Skin epidermis (tissue), 12 donors: ENCODE data around the gene ASTN2.
"Not testable (repeated sequence)": the region's sequence is repeated elsewhere in the genome, so short reads cannot be mapped to it uniquely, and the experiment has no call there.

ENCODE experiments used
- H3K27ac ChIP-seq, 21 experiments: fragments of 200-600 bp; sonication (generic) in 11 of 21; one replicate each; pipeline ENCODE4 v1.5.0; 2020; ENCODE audit warnings: mild to moderate bottlenecking in 3 of 21, inconsistent platforms in 2 of 21, moderate library complexity in 2 of 21
- H3K4me3 ChIP-seq, 7 experiments: fragments of 200-600 bp; sonication (generic) in 2 of 7; one replicate each; pipeline ENCODE4 v1.5.0; 2020; ENCODE audit warnings: inconsistent platforms in 2 of 7, mild to moderate bottlenecking in 2 of 7, moderate library complexity in 1 of 7

Gene ASTN2

DNA sequence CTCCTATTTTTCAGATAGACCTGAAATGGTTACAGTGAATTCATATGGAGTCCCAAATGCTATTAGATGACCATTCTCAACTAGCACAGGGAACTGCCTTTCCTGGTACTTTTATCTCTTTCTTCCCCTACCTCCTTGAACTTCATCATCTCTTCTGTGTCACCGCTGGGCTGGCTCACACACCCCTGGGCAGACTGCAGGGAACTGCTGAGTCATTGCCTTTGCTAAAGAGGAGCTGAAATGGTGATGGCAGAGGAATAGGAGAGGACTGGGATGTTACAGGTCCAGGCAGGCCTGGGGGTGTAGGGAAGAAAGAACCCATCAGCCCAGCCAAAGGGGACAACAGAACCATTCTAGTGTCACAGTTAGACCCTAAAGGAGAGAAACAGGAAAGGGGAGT lies 322.3 kb downstream of the ASTN2 start:
- Histone ChIP-seq H3K4me3 (no peak overlapping the region), H3K27ac (no peak overlapping the region)

DNA sequence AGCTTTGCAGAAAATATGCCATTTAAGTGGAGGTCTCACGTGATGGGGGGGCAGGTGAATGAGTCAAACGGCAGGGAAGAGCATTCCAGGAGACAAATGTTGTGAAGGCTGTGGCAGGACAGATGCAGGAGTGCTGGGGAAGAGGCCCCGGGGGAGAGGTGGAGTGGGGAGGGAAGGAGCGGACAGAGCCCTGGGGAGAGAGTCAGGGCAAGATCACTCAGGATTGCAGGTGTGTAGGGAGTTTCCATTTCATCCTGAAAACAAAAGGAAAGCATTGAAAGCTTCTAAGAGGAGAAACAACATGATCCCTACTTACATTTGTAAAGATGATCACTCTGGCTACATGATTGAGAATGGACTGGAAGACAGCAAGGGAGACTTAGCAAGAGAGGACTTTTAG lies 323.3 kb downstream of the ASTN2 start:
- no peak overlapping the region for H3K27ac ChIP-seq
- no peak overlapping the region for H3K4me3 ChIP-seq

DNA sequence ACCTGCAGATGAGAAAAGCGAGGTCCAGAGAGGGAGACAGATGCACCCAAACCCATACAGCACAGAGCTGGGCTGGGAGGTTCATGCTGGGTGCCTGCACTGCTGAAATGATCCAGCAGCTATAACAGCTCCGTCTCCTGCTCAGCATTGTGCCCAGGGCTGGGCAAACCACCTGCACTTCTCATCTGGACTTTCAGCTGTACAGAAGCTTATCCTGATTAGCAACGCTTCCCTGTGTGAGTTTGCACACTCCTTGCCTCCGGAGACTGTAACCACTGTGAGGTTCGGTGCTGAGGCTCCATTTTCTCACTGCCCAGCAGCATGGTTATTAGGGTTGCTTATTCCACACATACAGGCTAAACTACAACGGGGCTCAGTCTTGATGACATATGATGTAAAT lies 326.1 kb downstream of the ASTN2 start:
- Histone ChIP-seq H3K4me3 (no peak overlapping the region), H3K27ac (no peak overlapping the region)

DNA sequence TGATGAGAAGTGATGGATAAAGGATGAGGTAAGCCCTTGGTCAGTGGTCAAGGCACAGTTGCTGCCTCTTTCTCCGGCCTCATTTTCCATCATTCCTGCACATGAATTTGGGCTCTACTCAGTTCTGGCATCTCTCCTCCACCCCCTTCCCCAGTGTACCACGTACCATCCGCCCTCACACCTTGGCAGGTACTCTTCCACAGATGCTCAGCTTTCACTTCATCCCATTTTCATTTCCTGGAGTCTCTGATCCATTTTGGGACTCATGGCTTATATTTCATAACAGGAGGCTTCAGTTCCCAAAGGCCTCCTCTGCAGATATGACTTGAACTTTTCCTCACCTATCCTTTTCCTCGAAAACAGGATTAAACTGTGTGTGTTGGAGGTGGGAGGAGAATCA lies 326.7 kb downstream of the ASTN2 start:
- Histone ChIP-seq H3K27ac (no peak overlapping the region), H3K4me3 (no peak overlapping the region)

DNA sequence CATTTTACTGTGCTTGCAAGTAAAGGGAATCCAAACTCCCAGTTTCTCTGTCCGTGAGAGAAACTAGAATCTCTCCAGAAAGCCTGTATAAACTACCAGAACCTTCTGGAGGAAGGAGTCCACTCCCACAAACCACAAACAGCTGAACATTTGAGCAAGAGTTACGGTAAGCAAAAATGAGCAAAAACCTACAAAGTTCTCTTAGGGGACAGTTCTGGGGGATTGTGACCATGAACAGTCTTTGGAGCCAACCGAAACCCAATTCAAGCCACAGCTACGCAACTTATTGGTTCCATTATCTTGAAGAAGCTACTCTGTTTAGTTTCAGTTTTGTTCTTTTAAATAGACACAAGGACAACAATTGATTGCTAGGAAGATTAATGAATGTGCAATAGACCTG lies 330.6 kb downstream of the ASTN2 start:
- Histone ChIP-seq H3K4me3 (no peak overlapping the region), H3K27ac (no peak overlapping the region)

DNA sequence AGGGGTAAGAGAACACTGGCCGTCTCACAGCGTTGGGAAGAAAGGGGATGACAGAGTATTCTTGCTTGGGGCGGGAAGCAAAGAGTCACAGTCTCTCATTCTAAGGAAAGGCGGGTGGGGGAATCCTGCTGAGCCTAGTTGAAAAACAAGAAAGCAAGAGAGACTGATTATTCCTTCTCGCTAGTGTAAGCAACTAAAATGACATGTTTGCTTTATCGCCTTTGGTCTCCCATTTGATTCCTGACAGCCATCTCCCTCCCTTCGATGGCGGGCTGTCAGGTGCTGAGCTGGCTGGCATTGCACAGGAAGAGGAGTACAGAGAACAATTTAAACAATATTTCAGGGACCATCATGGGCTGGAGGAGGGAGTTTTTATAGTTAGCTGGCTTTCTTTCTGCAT lies 331.3 kb downstream of the ASTN2 start:
- H3K27ac ChIP-seq = no peak overlapping the region
- H3K4me3 ChIP-seq = no peak overlapping the region

DNA sequence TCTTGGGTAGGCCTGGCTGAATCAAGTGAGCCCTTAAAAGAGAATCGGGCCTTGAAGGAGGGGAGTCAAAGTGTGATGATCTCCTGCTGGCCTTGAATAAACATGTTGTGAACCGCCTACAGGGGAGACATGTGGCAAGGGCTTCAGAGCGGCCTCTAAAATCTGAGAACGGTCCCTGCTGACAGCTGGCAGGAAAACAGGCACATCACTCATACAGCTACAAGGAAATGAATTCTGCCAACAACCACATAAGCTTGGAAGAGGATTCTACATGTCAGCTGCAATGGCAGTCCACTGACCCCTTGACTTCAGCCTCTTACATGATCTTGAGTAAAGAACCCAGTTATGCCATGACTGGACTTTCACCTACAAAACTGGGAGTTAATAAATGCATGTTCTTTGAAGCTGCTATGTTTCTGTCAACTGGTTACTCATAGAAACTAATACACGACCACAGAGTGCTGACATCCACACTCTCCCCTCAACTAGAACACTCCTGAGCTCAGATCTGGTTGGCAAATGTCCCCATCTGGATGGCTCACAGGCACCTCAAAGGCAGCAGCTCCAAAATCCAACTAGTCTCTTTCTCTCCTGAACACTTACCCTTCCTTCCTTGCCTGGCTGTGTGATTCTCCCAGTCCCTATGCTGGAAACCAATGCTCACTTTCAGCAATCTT lies 333.1 kb downstream of the ASTN2 start:
- Histone ChIP-seq H3K27ac (no peak overlapping the region), H3K4me3 (no peak overlapping the region)

DNA sequence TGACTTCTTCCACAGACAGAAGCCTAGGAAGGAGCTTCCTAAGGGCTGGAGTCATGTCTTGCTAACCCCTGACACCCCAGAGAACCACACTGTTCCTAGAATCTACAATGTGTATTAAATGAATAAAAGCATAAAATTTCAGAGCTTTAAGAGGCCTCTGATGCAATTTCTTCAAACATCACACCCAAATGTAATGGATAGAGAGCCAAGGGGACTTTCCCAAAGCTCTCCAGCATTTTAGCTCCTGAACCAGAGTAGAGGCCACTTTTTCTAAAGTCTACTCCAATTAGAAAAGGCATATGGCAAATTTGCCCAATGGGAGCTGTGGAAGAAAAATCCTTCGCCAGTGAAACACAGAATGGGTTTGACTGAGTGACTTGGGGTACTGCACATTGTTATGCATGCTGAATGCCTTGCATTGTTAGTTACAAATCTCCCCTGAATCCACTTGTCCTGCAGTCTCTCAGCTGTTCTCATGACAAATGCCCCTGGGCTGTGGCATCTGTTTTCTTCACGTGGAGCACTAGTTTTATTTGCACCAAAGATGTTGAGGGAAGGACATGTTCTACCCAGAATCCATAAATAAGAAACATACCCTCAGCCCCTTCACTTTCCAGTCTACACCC lies 334.0 kb downstream of the ASTN2 start:
- no peak overlapping the region for H3K27ac ChIP-seq
- no peak overlapping the region for H3K4me3 ChIP-seq

DNA sequence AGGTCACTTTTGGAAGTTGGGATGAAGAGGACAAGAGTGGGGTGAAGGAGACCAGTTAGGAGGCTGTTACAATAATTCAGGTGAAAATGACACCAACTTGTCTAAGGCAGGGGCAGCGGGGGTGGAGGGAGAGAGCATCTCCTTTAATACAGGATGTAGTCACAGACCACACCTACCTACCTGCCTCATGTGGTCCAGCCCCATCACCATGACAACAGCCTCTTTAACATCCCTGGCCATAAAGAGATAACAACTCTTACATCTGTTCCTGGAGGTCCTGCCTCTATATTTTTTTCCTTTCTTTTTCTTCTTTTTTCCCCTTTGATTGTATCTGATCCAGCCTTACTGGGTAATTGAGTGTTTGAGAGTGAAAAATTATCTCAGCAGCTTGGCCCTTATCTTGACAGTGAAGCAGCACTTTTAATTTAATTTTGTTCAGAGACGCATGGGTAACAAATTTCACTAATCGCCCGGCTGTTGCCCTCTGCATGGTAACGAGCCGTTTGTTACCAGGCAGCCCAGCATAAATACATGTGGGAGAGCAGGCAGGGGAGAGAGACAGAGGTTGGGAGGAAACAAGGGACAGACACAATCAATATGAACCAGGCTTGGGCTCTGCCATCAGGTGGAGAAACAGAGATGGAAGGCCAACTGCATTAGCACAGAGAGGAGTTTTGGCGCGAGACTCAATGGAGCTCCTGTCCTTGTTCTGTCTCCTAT lies 338.1 kb downstream of the ASTN2 start:
- Histone ChIP-seq H3K27ac (no peak overlapping the region), H3K4me3 (no peak overlapping the region)

DNA sequence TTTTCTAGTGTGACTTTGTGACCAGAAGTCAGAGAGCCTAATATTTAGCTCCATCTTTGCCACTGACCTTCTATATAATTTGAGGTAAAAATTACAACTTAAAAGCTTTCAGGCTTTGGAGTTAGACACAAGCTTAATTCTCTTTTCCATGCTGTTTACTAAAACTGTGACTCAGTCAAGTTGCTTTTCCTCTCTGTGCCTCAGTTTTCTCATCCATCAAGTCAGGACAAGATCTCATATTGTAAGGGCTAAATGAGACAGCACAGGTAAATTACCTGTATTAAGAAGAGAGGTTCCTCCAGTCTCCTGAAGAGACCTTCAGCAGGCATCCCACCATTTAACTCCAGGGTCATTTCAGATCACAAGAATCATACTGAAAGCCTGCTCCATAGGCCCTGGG lies 339.2 kb downstream of the ASTN2 start:
- no peak overlapping the region for H3K4me3 ChIP-seq
- no peak overlapping the region for H3K27ac ChIP-seq

DNA sequence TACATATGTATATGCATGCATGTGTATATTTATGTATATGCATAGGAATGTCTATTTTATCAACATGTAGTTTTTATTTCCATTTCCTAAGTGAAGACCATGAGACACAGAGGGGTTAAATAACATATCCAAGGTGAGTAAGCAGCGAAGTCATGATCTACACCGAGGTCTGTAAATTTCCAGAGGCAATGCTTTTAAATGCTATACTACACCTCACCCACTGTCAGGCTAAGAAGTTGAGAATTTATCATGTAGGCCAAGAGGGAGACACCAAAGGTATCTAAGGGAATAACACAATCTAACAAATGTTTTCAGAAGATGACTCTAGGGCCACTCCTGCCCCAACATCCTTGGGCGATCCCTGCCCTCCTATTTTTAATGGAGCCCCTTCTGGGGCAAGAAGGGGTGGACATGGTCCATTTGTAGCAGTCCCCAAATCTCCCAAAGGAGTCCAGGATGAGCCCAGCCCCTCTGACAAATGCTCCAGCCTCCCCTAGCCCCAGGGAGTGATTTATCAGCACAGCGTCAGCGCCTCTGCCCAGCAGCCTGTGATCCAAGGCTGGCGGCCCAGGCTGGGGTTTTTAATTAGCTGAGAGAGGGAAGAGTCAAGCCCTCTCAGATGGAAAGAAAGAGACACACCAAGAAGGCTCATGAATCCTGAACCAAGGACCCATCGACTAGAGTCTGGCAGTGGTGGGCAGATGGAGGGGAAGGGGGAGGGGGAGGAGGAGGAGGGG lies 339.9 kb downstream of the ASTN2 start:
- Histone ChIP-seq H3K4me3 (no peak overlapping the region), H3K27ac (no peak overlapping the region)

DNA sequence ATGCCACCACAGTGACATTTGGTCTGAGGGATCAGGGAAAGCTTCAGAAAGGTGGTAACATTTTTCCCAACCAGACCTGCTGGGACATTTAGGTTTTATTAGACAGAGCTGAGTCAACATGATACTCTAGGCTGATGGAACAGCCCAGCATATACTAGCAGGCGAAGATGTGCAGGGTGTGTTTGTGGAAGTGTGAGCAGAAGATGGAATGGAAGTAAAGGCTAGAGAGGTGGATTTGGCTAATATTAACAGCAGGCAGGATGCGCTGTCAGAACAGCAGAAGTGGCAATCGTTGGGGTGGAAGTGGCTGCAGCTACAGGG lies 340.6 kb downstream of the ASTN2 start:
- H3K4me3 ChIP-seq = no peak overlapping the region

DNA sequence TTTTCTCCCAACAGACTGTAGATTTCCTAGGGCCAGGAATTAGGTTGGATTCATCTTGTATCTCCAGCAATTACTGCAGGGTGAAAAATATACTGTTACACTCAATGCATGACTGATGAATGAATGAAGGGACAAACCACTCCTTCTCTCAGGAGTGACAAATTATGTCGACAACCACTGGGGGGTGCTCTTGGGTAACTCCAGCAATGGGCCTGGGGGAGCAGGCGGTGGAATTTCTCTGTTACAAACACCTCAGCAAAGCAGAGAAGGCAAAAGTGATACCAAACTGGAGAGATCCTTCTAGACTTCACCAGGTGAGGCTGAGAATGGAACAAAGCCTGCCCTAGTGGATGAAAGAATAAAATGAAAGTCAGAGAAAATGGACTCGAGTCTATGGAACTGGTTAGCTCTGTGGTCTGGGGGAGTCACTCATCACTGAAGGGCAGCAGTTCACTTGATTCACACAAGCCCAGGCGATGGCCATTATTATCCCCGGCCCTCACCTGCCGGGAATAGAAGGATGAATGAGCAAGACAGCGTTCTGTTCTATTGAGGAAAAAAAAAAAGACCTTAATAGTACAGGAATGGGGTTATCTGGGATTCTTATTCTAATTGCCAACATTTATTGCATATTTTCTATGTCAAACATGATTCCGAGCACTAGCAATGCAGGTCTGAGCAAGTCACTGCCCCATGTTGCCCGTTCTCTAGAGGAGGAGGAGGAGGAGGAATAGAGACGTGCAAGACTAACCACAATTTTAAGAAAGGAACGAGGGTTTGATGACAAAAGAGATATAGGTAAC lies 341.1 kb downstream of the ASTN2 start:
- Histone ChIP-seq H3K4me3 (no peak overlapping the region), H3K27ac (no peak overlapping the region)

More for the DNA sequence above, 340.6 kb downstream of the ASTN2 start:
- H3K27ac ChIP-seq = no peak overlapping the region

DNA sequence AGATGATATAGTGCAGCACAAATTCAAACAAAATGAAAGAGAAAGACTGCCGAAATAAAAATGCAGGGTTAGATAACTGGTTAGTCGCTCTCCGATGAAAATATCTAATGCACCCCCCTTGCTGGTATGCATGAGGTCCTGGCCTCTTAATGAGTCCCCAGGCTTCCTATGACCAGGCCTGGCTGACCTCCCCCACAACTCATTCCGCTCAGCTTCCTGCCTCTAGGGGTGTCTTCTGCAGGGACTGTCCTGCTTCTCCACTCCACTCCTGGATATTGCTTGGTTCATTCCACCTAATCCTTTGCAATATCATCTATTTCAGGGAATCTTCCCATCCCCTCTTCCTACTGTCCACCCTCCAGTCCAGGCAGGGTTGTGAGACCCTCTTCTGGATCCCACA lies 341.8 kb downstream of the ASTN2 start:
- H3K27ac ChIP-seq = no peak overlapping the region
- no peak overlapping the region for H3K4me3 ChIP-seq

DNA sequence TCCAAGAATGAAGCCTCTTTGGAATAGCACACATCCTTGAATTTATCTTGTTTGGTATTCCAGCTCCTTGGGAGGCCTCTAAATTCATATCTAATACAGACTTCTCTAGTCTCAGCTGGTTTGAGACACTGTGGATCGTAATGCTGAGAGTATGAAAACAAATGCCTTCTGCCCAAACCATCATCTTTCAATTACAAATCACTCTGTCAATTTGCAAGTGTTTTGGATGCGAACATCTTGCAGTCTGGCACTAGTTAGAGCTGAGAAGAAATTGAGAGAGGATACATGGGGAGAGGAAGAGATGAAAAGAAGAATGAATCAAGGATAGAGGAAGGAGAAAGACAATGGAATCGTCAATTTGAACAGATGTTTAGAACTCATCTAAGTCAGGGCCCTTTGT lies 342.6 kb downstream of the ASTN2 start:
- Histone ChIP-seq H3K27ac (no peak overlapping the region), H3K4me3 (no peak overlapping the region)

DNA sequence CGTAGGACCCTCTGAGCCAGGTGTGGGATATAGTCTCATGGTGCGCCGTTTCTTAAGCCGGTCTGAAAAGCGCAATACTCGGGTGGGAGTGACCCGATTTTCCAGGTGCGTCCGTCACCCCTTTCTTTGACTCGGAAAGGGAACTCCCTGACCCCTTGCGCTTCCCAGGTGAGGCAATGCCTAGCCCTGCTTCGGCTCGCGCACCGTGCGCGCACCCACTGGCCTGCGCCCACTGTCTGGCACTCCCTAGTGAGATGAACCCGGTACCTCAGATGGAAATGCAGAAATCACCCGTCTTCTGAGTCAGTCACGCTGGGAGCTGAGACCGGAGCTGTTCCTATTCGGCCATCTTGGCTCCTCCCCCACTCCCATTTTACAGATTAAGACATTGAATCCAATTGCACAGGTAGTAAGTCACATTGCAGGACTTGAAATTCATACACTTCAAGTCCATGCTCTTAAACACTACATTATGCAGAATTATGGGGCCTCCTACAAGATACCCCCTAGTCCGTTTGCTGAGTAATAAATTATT lies 343.1 kb downstream of the ASTN2 start:
- not testable (repeated sequence) for H3K27ac ChIP-seq
- H3K4me3 ChIP-seq = peak overlapping the region in 1 of 7 experiments; percentile 22

DNA sequence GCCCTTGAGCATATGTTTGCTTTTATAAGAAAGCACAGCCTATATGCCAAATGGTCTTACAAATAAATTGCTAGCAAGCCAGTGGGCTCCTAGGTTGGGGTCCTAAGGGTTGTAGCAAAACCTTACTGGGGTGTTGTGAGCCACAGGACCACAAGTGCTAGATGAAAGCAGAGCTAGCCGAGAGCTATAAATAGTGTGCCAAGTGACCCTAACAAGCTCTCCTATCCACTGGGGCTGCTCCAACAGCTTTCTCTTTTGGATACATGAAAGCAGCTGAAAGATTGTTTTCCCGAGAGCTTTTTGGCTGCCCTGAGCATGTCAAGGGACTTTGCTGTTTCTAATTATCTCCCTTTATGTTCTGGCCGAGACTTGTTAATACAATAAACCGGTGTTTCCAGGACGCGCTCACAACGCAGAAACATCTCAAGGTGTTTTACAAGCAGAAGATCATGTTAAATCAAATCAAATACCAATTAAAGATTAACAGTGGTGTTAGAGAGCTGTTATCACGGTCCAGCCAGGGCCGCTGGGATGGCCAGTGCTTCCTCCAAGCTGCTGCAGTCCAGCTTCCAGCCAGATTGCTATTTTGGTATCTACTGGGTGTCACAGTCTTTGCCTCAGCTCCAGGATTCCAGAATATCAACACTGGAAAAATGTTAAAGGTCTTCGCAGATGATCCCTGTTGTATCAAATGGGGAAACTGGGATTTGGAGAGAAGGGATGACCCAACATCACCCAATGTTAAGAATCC lies 351.0 kb downstream of the ASTN2 start:
- H3K4me3 ChIP-seq = no peak overlapping the region
- no peak overlapping the region for H3K27ac ChIP-seq

DNA sequence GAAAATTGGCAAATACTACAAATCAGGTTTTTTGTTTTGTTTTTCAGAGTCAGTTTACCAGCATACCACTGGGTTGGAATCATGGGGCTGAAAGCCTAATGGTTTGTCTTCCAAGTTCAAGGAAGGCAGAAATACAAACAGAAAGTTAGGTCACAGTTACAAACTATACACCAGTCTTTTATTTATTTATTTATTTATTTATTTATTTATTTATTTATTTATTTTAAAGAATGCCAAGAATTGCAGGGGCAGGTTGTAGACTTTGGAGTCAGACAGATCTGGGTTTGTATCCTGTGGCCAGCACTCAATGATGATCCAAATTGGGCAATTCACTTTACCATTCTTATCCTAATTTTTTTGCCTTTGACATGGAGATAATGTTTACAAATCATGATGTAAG lies 353.9 kb downstream of the ASTN2 start:
- no peak overlapping the region for H3K4me3 ChIP-seq

DNA sequence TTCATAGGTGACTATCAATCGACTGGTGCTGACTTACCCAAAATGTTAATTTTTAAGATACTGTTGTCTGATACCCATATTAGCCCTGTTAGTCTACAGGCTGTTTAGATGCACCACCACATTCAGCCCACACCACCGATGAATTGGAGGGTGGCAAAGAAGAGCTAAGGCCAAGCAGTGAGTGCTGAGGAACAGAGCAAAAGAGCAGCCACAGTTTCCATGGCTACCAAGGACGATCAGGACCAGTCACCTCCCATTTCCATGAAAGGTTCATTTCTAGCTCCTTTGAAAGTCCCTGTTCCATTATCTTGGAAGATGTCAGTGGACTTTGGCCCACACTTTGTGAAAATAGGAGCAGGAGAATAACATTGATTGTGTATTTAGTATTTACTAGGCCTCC lies 364.9 kb downstream of the ASTN2 start:
- Histone ChIP-seq H3K27ac (no peak overlapping the region), H3K4me3 (no peak overlapping the region)

More for the DNA sequence above, 353.9 kb downstream of the ASTN2 start:
- H3K27ac ChIP-seq = no peak overlapping the region
